ENCODE results near the gene ANO1.

Gene ANO1

GRCh38 chr11:70124321-70125000, 46.3 kb downstream of the ANO1 start:
- no peaks in the 10 kb centered on the region for H3F3A ChIP-seq (ENCODE audit: insufficient read depth, low read length)
- no peak for TF ChIP-seq CTCF (IDR thresholded peaks at IDR 0.05; ENCODE audit: low read length)
- no peak for TF ChIP-seq EZH2 (optimal IDR thresholded peaks at IDR 0.05; ENCODE audit: low read depth, low read length)
- TF ChIP-seq EZH2phosphoT487 (IDR thresholded peaks at IDR 0.05; ENCODE audit: low read length) = no peak
- DNase-seq = no peak
- H3K9me2 ChIP-seq (replicated peaks; ENCODE audit: insufficient read depth, low read length) = no peaks in the 10 kb centered on the region
- no peaks in the 10 kb centered on the region for H3K79me2 ChIP-seq (ENCODE audit: low read length)
- no peak overlapping the region for H3K9ac ChIP-seq (ENCODE audit: low read length)
- no peak overlapping the region for H3K4me2 ChIP-seq (ENCODE audit: low read depth, low read length)
- no peaks in the 10 kb centered on the region for H3K9me3 ChIP-seq (replicated peaks; ENCODE audit: insufficient read depth, low read length)
- H3K4me1 ChIP-seq (ENCODE audit: low read length) = no peaks in the 10 kb centered on the region
- H3K27ac ChIP-seq (ENCODE audit: low read length) = no peak overlapping the region
- no peaks in the 10 kb centered on the region for H3K36me3 ChIP-seq (replicated peaks; ENCODE audit: insufficient read depth, low read length)
- peaks cover 84% of the 10 kb centered on the region for H3K27me3 ChIP-seq (replicated peaks; ENCODE audit: insufficient read depth, low read length)
- no peak overlapping the region for H2AFZ ChIP-seq (ENCODE audit: low read length)
- H4K20me1 ChIP-seq (ENCODE audit: insufficient read depth, low read length) = no peaks in the 10 kb centered on the region
- no peak overlapping the region for H3K4me3 ChIP-seq (ENCODE audit: low read length)

GRCh38 chr11:70126494-70126893, 48.4 kb downstream of the ANO1 start:
- no peaks in the 10 kb centered on the region for H3K9me3 ChIP-seq (replicated peaks; ENCODE audit: insufficient read depth, low read length)
- no peak overlapping the region for H3K4me2 ChIP-seq (ENCODE audit: low read depth, low read length)
- H3K36me3 ChIP-seq (replicated peaks; ENCODE audit: insufficient read depth, low read length) = no peaks in the 10 kb centered on the region
- no peaks in the 10 kb centered on the region for H3F3A ChIP-seq (ENCODE audit: insufficient read depth, low read length)
- H4K20me1 ChIP-seq (ENCODE audit: insufficient read depth, low read length) = no peaks in the 10 kb centered on the region
- H3K4me3 ChIP-seq (ENCODE audit: low read length) = no peak overlapping the region
- no peak overlapping the region for H2AFZ ChIP-seq (ENCODE audit: low read length)
- H3K9ac ChIP-seq (ENCODE audit: low read length) = no peak overlapping the region
- no peaks in the 10 kb centered on the region for H3K4me1 ChIP-seq (ENCODE audit: low read length)
- no peaks in the 10 kb centered on the region for H3K79me2 ChIP-seq (ENCODE audit: low read length)
- no peak overlapping the region for H3K27ac ChIP-seq (ENCODE audit: low read length)
- peaks cover 85% of the 10 kb centered on the region for H3K27me3 ChIP-seq (replicated peaks; ENCODE audit: insufficient read depth, low read length)
- TF ChIP-seq EZH2 (optimal IDR thresholded peaks at IDR 0.05; ENCODE audit: low read depth, low read length) (no peak), CTCF (IDR thresholded peaks at IDR 0.05; ENCODE audit: low read length) (no peak), EZH2phosphoT487 (IDR thresholded peaks at IDR 0.05; ENCODE audit: low read length) (no peak)
- DNase-seq = no peak
- no peaks in the 10 kb centered on the region for H3K9me2 ChIP-seq (replicated peaks; ENCODE audit: insufficient read depth, low read length)

DNA sequence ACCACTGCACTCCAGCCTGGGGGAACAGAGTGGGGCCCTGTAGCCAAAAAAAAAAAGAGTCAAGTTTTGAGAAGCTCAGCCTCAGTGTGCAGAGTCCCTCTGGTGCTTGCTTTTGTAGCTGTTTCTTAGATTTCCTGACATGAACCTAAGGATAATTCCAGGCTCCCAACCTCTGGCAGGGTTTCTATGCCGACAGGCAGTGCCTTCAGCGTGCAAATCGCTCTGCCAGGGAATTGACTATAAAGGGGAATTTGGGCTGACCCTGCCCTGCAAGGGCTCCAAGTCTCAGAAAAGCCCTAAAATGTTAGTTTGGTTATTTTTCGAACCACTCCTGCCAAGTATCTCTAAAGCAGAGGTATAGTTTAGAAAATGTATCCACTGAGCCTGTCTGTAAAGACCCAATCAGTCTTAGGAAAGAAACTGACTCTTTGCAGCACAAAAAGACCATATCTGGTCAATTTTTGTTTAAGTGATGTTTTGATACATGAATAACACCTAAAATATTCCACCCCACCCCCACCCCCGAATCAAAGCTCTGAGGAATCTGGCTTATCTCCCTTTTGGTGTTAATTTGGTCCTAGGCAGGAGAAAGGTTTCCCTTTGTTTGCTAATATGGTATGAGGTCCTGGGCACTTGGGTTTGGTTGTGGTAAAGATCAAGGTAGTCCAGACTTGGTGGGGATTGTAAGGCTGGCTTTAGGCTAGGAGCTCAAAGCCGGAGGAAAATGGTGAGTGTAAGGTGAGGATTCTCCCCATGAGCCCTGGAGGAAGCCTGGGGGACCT, 49.7 kb downstream of the ANO1 start:
- no peak for DNase-seq

More for the DNA sequence above, 49.7 kb downstream of the ANO1 start:
- H3K9ac ChIP-seq (ENCODE audit: low read length) = no peak overlapping the region
- H3K27ac ChIP-seq (ENCODE audit: low read length) = no peak overlapping the region
- H3K4me3 ChIP-seq (ENCODE audit: low read length) = no peak overlapping the region
- no peaks in the 10 kb centered on the region for H3K79me2 ChIP-seq (ENCODE audit: low read length)
- H3F3A ChIP-seq (ENCODE audit: insufficient read depth, low read length) = no peaks in the 10 kb centered on the region
- peaks cover 93% of the 10 kb centered on the region for H3K27me3 ChIP-seq (replicated peaks; ENCODE audit: insufficient read depth, low read length)
- H4K20me1 ChIP-seq (ENCODE audit: insufficient read depth, low read length) = no peaks in the 10 kb centered on the region
- no peaks in the 10 kb centered on the region for H3K9me2 ChIP-seq (replicated peaks; ENCODE audit: insufficient read depth, low read length)
- H3K9me3 ChIP-seq (replicated peaks; ENCODE audit: insufficient read depth, low read length) = no peaks in the 10 kb centered on the region
- no peaks in the 10 kb centered on the region for H3K4me1 ChIP-seq (ENCODE audit: low read length)
- no peaks in the 10 kb centered on the region for H3K36me3 ChIP-seq (replicated peaks; ENCODE audit: insufficient read depth, low read length)
- no peak overlapping the region for H2AFZ ChIP-seq (ENCODE audit: low read length)
- TF ChIP-seq CTCF (IDR thresholded peaks at IDR 0.05; ENCODE audit: low read length) = no peak
- TF ChIP-seq EZH2phosphoT487 (IDR thresholded peaks at IDR 0.05; ENCODE audit: low read length) = no peak
- TF ChIP-seq EZH2 (optimal IDR thresholded peaks at IDR 0.05; ENCODE audit: low read depth, low read length) = no peak
- no peak overlapping the region for H3K4me2 ChIP-seq (ENCODE audit: low read depth, low read length)
